Kidney capillary endothelial cell (primary cell): ENCODE results near the gene AVP.
A peak's percentile ranks its signal among the peaks of the same experiment; 100 is the strongest.
"Not testable (repeated sequence)": the region's sequence is repeated elsewhere in the genome, so short reads cannot be mapped to it uniquely, and the experiment has no call there.

Source experiments
- DNase-seq: peaks from one replicate; pipeline ENCODE4 v3.0.0-alpha.2; 2018; ENCODE audit warnings: low spot score

AVP gene

GRCh38 chr20:3082955-3083952 is 1.3 kb downstream of the AVP start:
- DNase-seq: no peak

GRCh38 chr20:3082306-3082951 is 2.1 kb downstream of the AVP start:
- DNase-seq: no peak

GRCh38 chr20:3081641-3082040 is 2.9 kb downstream of the AVP start:
- DNase-seq: no peak

- DNase-seq: no peak
Measured at GRCh38 chr20:3080939-3081388, 3.6 kb downstream of the AVP start.

GRCh38 chr20:3077618-3078134 is 6.8 kb downstream of the AVP start:
- DNase-seq: no peak

GRCh38 chr20:3075315-3075714 is 9.2 kb downstream of the AVP start:
- not testable (repeated sequence) for DNase-seq

- no peak for DNase-seq
Measured at GRCh38 chr20:3074812-3075211, 9.7 kb downstream of the AVP start.

- not testable (repeated sequence) for DNase-seq
Measured at GRCh38 chr20:3073251-3073643, 11.3 kb downstream of the AVP start.

- DNase-seq: no peak
Measured at GRCh38 chr20:3072530-3073250, 11.8 kb downstream of the AVP start.

- DNase-seq: no peak
Measured at GRCh38 chr20:3071610-3072529, 12.7 kb downstream of the AVP start, which contains the start of gene OXT. TSS of gene OXT (plus strand) at chr20:3071620. CDS start at chr20:3071656, 36 bp downstream.

- no peak for DNase-seq
Measured at GRCh38 chr20:3071266-3071609, 13.3 kb downstream of the AVP start.

GRCh38 chr20:3070725-3071124 is 13.8 kb downstream of the AVP start:
- DNase-seq: no peak

- DNase-seq: peak; percentile 30
Measured at GRCh38 chr20:3068986-3069900, 15.3 kb downstream of the AVP start.

GRCh38 chr20:3068075-3068474 is 16.4 kb downstream of the AVP start:
- DNase-seq: no peak

- DNase-seq: no peak
Measured at GRCh38 chr20:3067139-3068014, 17.1 kb downstream of the AVP start.

- not testable (repeated sequence) for DNase-seq
Measured at GRCh38 chr20:3064119-3064518, 20.4 kb downstream of the AVP start.

- DNase-seq: no peak
Measured at GRCh38 chr20:3059489-3059888, 25.0 kb downstream of the AVP start.

- DNase-seq: no peak
Measured at GRCh38 chr20:3051385-3052019, 33.0 kb downstream of the AVP start.
